H1 (cell line): ENCODE data around the gene NKAIN2. TPM values are rescaled to one million over a fixed set of nuclear protein-coding genes. Genes with fewer than 3 reads are reported as not detected.

ENCODE experiments used
- CTCF ChIA-PET: fragments of 300-600 bp; sonication (Branson Sonifier 250); formaldehyde crosslinking; loops from one replicate; lab custom pipeline; 2021; ENCODE audit not compliant: partially characterized antibody; lab: Charles Lee
- POLR2A ChIA-PET: fragments of 300-600 bp; sonication (Branson Sonifier 250); formaldehyde crosslinking; loops from one replicate; lab custom pipeline; 2021; ENCODE audit warnings: inconsistent platforms; ENCODE audit not compliant: partially characterized antibody; lab: Charles Lee
- DNase-seq, 2 experiments: peaks; one replicate each; pipeline versions ENCODE4 v3.0.0 to v3.0.0-alpha.2; 2010 to 2022; ENCODE audit warnings: low spot score in 2 of 2, low read depth in 1 of 2, mixed read lengths in 1 of 2
- FAIRE-seq: peaks from 2 replicates; lab custom pipeline; 2011; peaks lifted over from hg19 to GRCh38; lab: Jason Lieb, UNC
- H2AFZ ChIP-seq: 2 replicates; pipeline ENCODE4 v1.8.1; 2012; ENCODE audit warnings: low read length, inconsistent platforms
- H2AK5ac ChIP-seq: 2 replicates; pipeline ENCODE4 v1.6.1; 2013; ENCODE audit warnings: low read depth, low read length
- H2BK120ac ChIP-seq: replicated peaks from 2 replicates; pipeline ENCODE3; 2013; ENCODE audit warnings: low read depth, low read length, inconsistent platforms
- H2BK12ac ChIP-seq: 2 replicates; pipeline ENCODE4 v1.6.1; 2013; ENCODE audit warnings: low read depth, low read length
- H2BK15ac ChIP-seq: 2 replicates; pipeline ENCODE4 v1.6.1; 2013; ENCODE audit warnings: low read length
- H2BK20ac ChIP-seq: 2 replicates; pipeline ENCODE4 v1.6.1; 2013; ENCODE audit warnings: low read length
- H2BK5ac ChIP-seq: 2 replicates; pipeline ENCODE4 v1.6.1; 2013; ENCODE audit warnings: low read depth, low read length
- H3K14ac ChIP-seq: 2 replicates; pipeline ENCODE4 v1.6.1; 2013; ENCODE audit warnings: inconsistent platforms; ENCODE audit not compliant: insufficient read length
- H3K18ac ChIP-seq: 2 replicates; pipeline ENCODE4 v1.6.1; 2013; ENCODE audit warnings: low read length; ENCODE audit errors: extremely low read depth
- H3K23ac ChIP-seq: 2 replicates; pipeline ENCODE4 v1.6.1; 2013; ENCODE audit warnings: inconsistent platforms; ENCODE audit not compliant: insufficient read length
- H3K23me2 ChIP-seq: 2 replicates; pipeline ENCODE4 v1.6.1; 2013; ENCODE audit warnings: low read depth, low read length
- H3K27ac ChIP-seq: 2 replicates; pipeline ENCODE4 v1.6.1; 2011; ENCODE audit warnings: low read depth, low read length, inconsistent platforms
- H3K27me3 ChIP-seq, 4 experiments: replicated peaks in 1 of 4; 1 replicate in 1 of 4; 2 replicates in 3 of 4; pipeline versions ENCODE4 v1.6.1 to v1.8.1; 2011 to 2013; ENCODE audit warnings: low read length in 3 of 4, mild to moderate bottlenecking in 3 of 4, inconsistent platforms in 2 of 4, mixed read lengths in 2 of 4, moderate library complexity in 1 of 4; ENCODE audit not compliant: control insufficient read depth in 3 of 4, insufficient read depth in 3 of 4; ENCODE audit errors: extremely low read depth in 1 of 4
- H3K36me3 ChIP-seq, 4 experiments: 2 replicates each; pipeline versions ENCODE4 v1.6.1 to v1.8.1; 2011 to 2013; ENCODE audit warnings: mild to moderate bottlenecking in 4 of 4, low read length in 3 of 4, moderate library complexity in 2 of 4, control low read depth in 1 of 4, inconsistent platforms in 1 of 4; ENCODE audit not compliant: insufficient read depth in 4 of 4, control insufficient read depth in 2 of 4
- H3K4ac ChIP-seq: replicated peaks from 2 replicates; pipeline ENCODE3; 2013; ENCODE audit warnings: low read length, low read depth, mixed read lengths, inconsistent platforms; ENCODE audit not compliant: insufficient read length
- H3K4me1 ChIP-seq, 4 experiments: replicated peaks in 1 of 4; 1 replicate in 1 of 4; 2 replicates in 3 of 4; pipeline versions ENCODE4 v1.6.1 to v1.8.1; 2011 to 2013; ENCODE audit warnings: low read length in 3 of 4, inconsistent platforms in 2 of 4, mixed read lengths in 1 of 4; ENCODE audit not compliant: insufficient read depth in 4 of 4, control insufficient read depth in 3 of 4
- H3K4me2 ChIP-seq, 2 experiments: 2 replicates each; pipeline versions ENCODE4 v1.6.1 to v1.8.1; 2011 to 2013; ENCODE audit warnings: low read depth in 2 of 2, low read length in 2 of 2, control low read depth in 1 of 2, inconsistent platforms in 1 of 2, mild to moderate bottlenecking in 1 of 2; ENCODE audit not compliant: insufficient read depth in 1 of 2
- H3K4me3 ChIP-seq, 4 experiments: fragments of 200-600, 300-600 bp in 1 of 4; sonication (generic), shearing (Covaris generic), sonication (Bioruptor Twin) in 1 of 4; 2 replicates each; pipeline versions ENCODE4 v1.5.1 to v1.8.1; 2011 to 2016; ENCODE audit warnings: low read length in 4 of 4, low read depth in 3 of 4, control low read depth in 2 of 4, inconsistent platforms in 2 of 4, mild to moderate bottlenecking in 2 of 4, mixed read lengths in 1 of 4, moderate library complexity in 1 of 4; ENCODE audit not compliant: insufficient read depth in 2 of 4; ENCODE audit errors: extremely low read depth in 1 of 4
- H3K56ac ChIP-seq: replicated peaks from 2 replicates; pipeline ENCODE3; 2013; ENCODE audit warnings: low read depth, mild to moderate bottlenecking, mixed read lengths, low read length, inconsistent platforms; ENCODE audit not compliant: insufficient read length
- H3K79me1 ChIP-seq: 2 replicates; pipeline ENCODE4 v1.6.1; 2013; ENCODE audit warnings: low read depth, low read length, control low read depth
- H3K79me2 ChIP-seq, 2 experiments: 2 replicates each; pipeline versions ENCODE4 v1.6.1 to v1.8.1; 2012 to 2013; ENCODE audit warnings: low read length in 2 of 2, mild to moderate bottlenecking in 2 of 2, inconsistent platforms in 1 of 2; ENCODE audit not compliant: insufficient read depth in 2 of 2, control insufficient read depth in 1 of 2
- H3K9ac ChIP-seq, 4 experiments: replicated peaks in 1 of 4; 1 replicate in 1 of 4; 2 replicates in 3 of 4; pipeline versions ENCODE4 v1.6.1 to v1.8.1; 2011 to 2013; ENCODE audit warnings: low read depth in 3 of 4, low read length in 3 of 4, control low read depth in 2 of 4, mild to moderate bottlenecking in 2 of 4, moderate library complexity in 2 of 4, inconsistent platforms in 1 of 4; ENCODE audit errors: extremely low read depth in 1 of 4
- H3K9me3 ChIP-seq, 2 experiments: 2 replicates each; pipeline versions ENCODE4 v1.6.1 to v1.8.1; 2012 to 2013; ENCODE audit warnings: mild to moderate bottlenecking in 2 of 2, moderate library complexity in 2 of 2, control low read depth in 1 of 2, inconsistent platforms in 1 of 2, low read depth in 1 of 2, low read length in 1 of 2, mixed read lengths in 1 of 2; ENCODE audit not compliant: insufficient read depth in 2 of 2
- H4K20me1 ChIP-seq, 2 experiments: replicated peaks in 1 of 2; 2 replicates each; pipeline versions ENCODE3 to v1.8.1; 2011 to 2013; ENCODE audit warnings: inconsistent platforms in 2 of 2, low read length in 2 of 2, mild to moderate bottlenecking in 1 of 2; ENCODE audit not compliant: insufficient read depth in 2 of 2, control insufficient read depth in 1 of 2
- H4K5ac ChIP-seq: 2 replicates; pipeline ENCODE4 v1.6.1; 2013; ENCODE audit warnings: low read length, low read depth, mixed read lengths, inconsistent platforms; ENCODE audit not compliant: insufficient read length
- H4K8ac ChIP-seq: 2 replicates; pipeline ENCODE4 v1.8.0; 2013; ENCODE audit warnings: mild to moderate bottlenecking, moderate library complexity, low read length, inconsistent platforms; ENCODE audit not compliant: insufficient read depth; ENCODE audit errors: extremely low read depth
- H4K91ac ChIP-seq: replicated peaks from 2 replicates; pipeline ENCODE3; 2013; ENCODE audit warnings: low read length, mixed read lengths, inconsistent platforms; ENCODE audit not compliant: insufficient read length
- KDM4A ChIP-seq: IDR thresholded peaks from one replicate; pipeline ENCODE4 v1.7.1; 2012; ENCODE audit warnings: low read depth, mild to moderate bottlenecking, moderate library complexity, low read length, inconsistent platforms; ENCODE audit not compliant: severe bottlenecking
- SIX5 ChIP-seq: IDR thresholded peaks from 2 replicates; pipeline ENCODE4 v1.6.1; 2011; ENCODE audit warnings: mild to moderate bottlenecking, low read depth, low read length
- polyA plus RNA-seq, 7 experiments: library from polyadenylated mRNA; depleted of rRNA in 3 of 7; stranded (reverse) in 5 of 7; unstranded in 2 of 7; fragments of >200 nt in 5 of 7; fragments of 200-250 nt in 2 of 7; gene quantifications; 1 replicate in 5 of 7; 2 replicates in 1 of 7; 4 replicates in 1 of 7; pipeline versions ENCODE4 v1.2.1 to v1.2.3, GENCODE V29; 2011 to 2013; ENCODE audit warnings: missing spikeins in 2 of 7, mixed read lengths in 2 of 7
- total RNA-seq: library from RNA; stranded (reverse); fragmentation: NEBNext Ultra II Directional; extraction: Animal tissue kit (Norgen Biotek cat#: 25700); gene quantifications from 2 replicates; pipeline ENCODE4 v1.2.1, GENCODE V29; 2021

Gene NKAIN2
- total and polyA plus RNA-seq, 2 of the 8 experiments (the other 6 are each of a cell fraction or from before 2014, with no cell fraction given): 0.20 to 0.34 TPM

- H3K36me3 ChIP-seq: no peaks in the 10 kb centered on the region
- no peaks in the 10 kb centered on the region for H4K20me1 ChIP-seq
- no peak overlapping the region for H2BK120ac ChIP-seq
- H2BK20ac ChIP-seq: no peak overlapping the region
- H4K8ac ChIP-seq: no peak overlapping the region
- no peaks in the 10 kb centered on the region for H3K4me1 ChIP-seq
- no peak overlapping the region for H3K56ac ChIP-seq
- no peak overlapping the region for H3K27ac ChIP-seq
- FAIRE-seq (no peak), DNase-seq (no peak)
- no peak overlapping the region for H3K9ac ChIP-seq
- no peak overlapping the region for H3K23ac ChIP-seq
- no peak overlapping the region for H4K5ac ChIP-seq
- no peaks in the 10 kb centered on the region for H3K27me3 ChIP-seq
- H2BK5ac ChIP-seq: no peak overlapping the region
- no peak overlapping the region for H3K4ac ChIP-seq
- no peak overlapping the region for H3K4me3 ChIP-seq
- no peaks in the 10 kb centered on the region for H3K9me3 ChIP-seq
- H2AFZ ChIP-seq: no peak overlapping the region
- no peak overlapping the region for H2AK5ac ChIP-seq
- no peak overlapping the region for H2BK12ac ChIP-seq
- no peak overlapping the region for H3K4me2 ChIP-seq
- no peaks in the 10 kb centered on the region for H3K79me1 ChIP-seq
- no peak overlapping the region for H3K18ac ChIP-seq
- H3K23me2 ChIP-seq: no peaks in the 10 kb centered on the region
- CTCF ChIA-PET: interaction anchor here (1.1 to 1.5 kb wide), 2 partner anchors 8 to 12 kb away, joined by 3 to 4 read pairs; no protein-coding TSS in a partner anchor
- H2BK15ac ChIP-seq: no peak overlapping the region
- H4K91ac ChIP-seq: no peak overlapping the region
- no peak overlapping the region for H3K14ac ChIP-seq
- no peaks in the 10 kb centered on the region for H3K79me2 ChIP-seq
- no peak for TF ChIP-seq SIX5
- no peak for TF ChIP-seq KDM4A
- POLR2A ChIA-PET: no interaction called here
These were observed 328.1 kb downstream of the NKAIN2 start for GRCh38 chr6:124131779-124132178.
